Gastroesophageal sphincter (tissue), 4 donors: ENCODE measurements around the gene UQCC3. TPM values are rescaled to one million over a fixed set of nuclear protein-coding genes. Genes with fewer than 3 reads are reported as not detected.

Experiments
- ATAC-seq: fragments of 150-250 bp; one replicate; pipeline ENCODE4 v1.9.1; 2016; ENCODE audit warnings: mild to moderate bottlenecking, moderate library complexity
- H3K27ac ChIP-seq, 4 donors: fragments of 200-600 bp; sonication (generic) in 3 of 4; 1 replicate in 3 of 4; 2 replicates in 1 of 4; pipeline ENCODE4 v1.5.1; 2016 to 2019
- H3K27me3 ChIP-seq: fragments of 200-600 bp; sonication (generic); one replicate; pipeline ENCODE4 v1.5.1; 2019
- H3K36me3 ChIP-seq, 2 donors: fragments of 200-600 bp; sonication (generic); one replicate each; pipeline ENCODE4 v1.5.1; 2019; ENCODE audit warnings: control low read depth in 1 of 2
- H3K4me1 ChIP-seq, 3 donors: fragments of 200-600 bp; sonication (generic); 1 replicate in 2 of 3; 2 replicates in 1 of 3; pipeline ENCODE4 v1.5.1; 2016 to 2019; ENCODE audit warnings: control low read depth in 2 of 3
- H3K4me3 ChIP-seq, 2 donors: fragments of 200-600 bp; sonication (generic); one replicate each; pipeline ENCODE4 v1.5.1; 2019; ENCODE audit warnings: mild to moderate bottlenecking in 1 of 2, moderate library complexity in 1 of 2
- H3K9me3 ChIP-seq, 3 donors: fragments of 200-600 bp; sonication (generic); one replicate each; pipeline ENCODE4 v1.5.1; 2017 to 2019; ENCODE audit warnings: control low read depth in 2 of 3
- CTCF ChIP-seq, 4 experiments: fragments of 200-600 bp in 2 of 4; fragments of 450-650 bp in 2 of 4; sonication (generic) in 1 of 4; IDR thresholded peaks; one replicate each; pipeline ENCODE4 v1.5.1; 2017 to 2019; ENCODE audit warnings: antibody characterized with exemption in 4 of 4, mild to moderate bottlenecking in 2 of 4, moderate library complexity in 2 of 4
- EP300 ChIP-seq: sonication (generic); formaldehyde crosslinking; IDR thresholded peaks from one replicate; pipeline ENCODE4 v1.6.1; 2017; ENCODE audit warnings: antibody characterized with exemption, mild to moderate bottlenecking
- POLR2A ChIP-seq, 2 donors: fragments of 450-650 bp; IDR thresholded peaks; one replicate each; pipeline ENCODE4 v1.6.1; 2017; ENCODE audit warnings: antibody characterized with exemption in 2 of 2, mild to moderate bottlenecking in 2 of 2, moderate library complexity in 1 of 2
- POLR2AphosphoS5 ChIP-seq: sonication (generic); formaldehyde crosslinking; IDR thresholded peaks from one replicate; pipeline ENCODE4 v1.6.1; 2017; ENCODE audit warnings: antibody characterized with exemption
- WGBS, 2 donors: methylation state at CpG; one replicate each; pipeline ENCODE4 v1.1.5; 2018; ENCODE audit warnings: low coverage in 1 of 2; 5-methylcytosine and 5-hydroxymethylcytosine counted together
- total RNA-seq, 4 donors: library from RNA; depleted of rRNA; stranded (reverse); fragments of >200 nt; gene quantifications; one replicate each; pipeline ENCODE4 v1.1.0, GENCODE V29; 2016

The UQCC3 gene
- total RNA-seq, 4 donors from 2014 or later, result 7.3 to 10.1 (median 8.4) TPM

GRCh38 chr11:62706850-62707247 is 35.4 kb downstream of the UQCC3 start:
- Histone ChIP-seq H3K4me1 (peaks cover 0 to 50% (median 29%) of the 10 kb centered on the region in 3 donors), H3K27me3 (no peaks in the 10 kb centered on the region), H3K9me3 (no peaks in the 10 kb centered on the region), H3K36me3 (peaks cover 0 to 27% of the 10 kb centered on the region in 2 donors), H3K4me3 (peak overlapping the region in 1 of 2 donors; percentile 62), H3K27ac (peak overlapping the region; percentile 34 to 95 (median 92))
- no peak for ATAC-seq
- TF ChIP-seq CTCF (IDR thresholded peaks at IDR 0.05) (no peak), POLR2A (IDR thresholded peaks at IDR 0.05) (no peak), POLR2AphosphoS5 (no peak), EP300 (no peak)
- 68 to 78% methylated on average over 7 to 8 of the region's 8 CpGs for whole genome bisulfite sequencing, 2 donors

GRCh38 chr11:62707277-62707861 is 35.9 kb downstream of the UQCC3 start, which contains the start of the genes BSCL2 and GNG3:
BSCL2 (minus strand) TSS chr11:62707424; CDS start chr11:62707195, 229 bp downstream.
GNG3 (plus strand) TSS chr11:62707676; CDS start chr11:62708296, 620 bp downstream.
- TF ChIP-seq POLR2A (IDR thresholded peaks at IDR 0.05) (no peak), EP300 (no peak), CTCF (IDR thresholded peaks at IDR 0.05) (no peak), POLR2AphosphoS5 (no peak)
- H3K4me3 ChIP-seq, result peak within 1 kb of the TSS; percentile 27 to 68
- H3K27ac ChIP-seq, result peak within 1 kb of the TSS; percentile 34 to 95 (median 94)
- peaks cover 0 to 27% of the 10 kb centered on the region in 2 donors for H3K36me3 ChIP-seq
- 100% methylated on average over 1 of the region's 10 CpGs for WGBS, 2 donors
- no peak for ATAC-seq
- H3K9me3 ChIP-seq, result no peaks in the 10 kb centered on the region
- peaks cover 0 to 50% (median 29%) of the 10 kb centered on the region in 3 donors for H3K4me1 ChIP-seq
- no peaks in the 10 kb centered on the region for H3K27me3 ChIP-seq

DNA sequence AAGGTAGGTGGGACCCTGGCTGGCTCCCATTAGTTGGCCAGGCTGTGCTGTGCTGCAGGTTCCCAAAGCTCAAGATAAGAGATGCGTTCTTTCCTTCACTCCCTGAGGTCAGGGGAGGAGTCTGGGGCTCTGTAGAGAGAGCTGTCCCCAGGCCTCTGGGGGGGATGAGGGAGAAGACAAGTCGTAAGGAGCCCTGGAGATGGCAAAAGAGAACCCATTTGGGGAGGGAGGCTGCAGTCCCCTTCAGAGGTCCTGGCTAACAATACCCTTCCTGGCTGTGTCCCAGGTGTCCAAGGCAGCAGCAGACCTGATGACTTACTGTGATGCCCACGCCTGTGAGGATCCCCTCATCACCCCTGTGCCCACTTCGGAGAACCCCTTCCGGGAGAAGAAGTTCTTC is 36.9 kb downstream of the UQCC3 start:
- Histone ChIP-seq H3K4me3 (peak overlapping the region in 1 of 2 donors; percentile 68), H3K36me3 (peaks cover 0 to 33% of the 10 kb centered on the region in 2 donors), H3K27ac (peak overlapping the region in 3 of 4 donors; percentile 93 to 95 (median 94)), H3K9me3 (no peaks in the 10 kb centered on the region), H3K4me1 (peaks cover 0 to 59% (median 29%) of the 10 kb centered on the region in 3 donors), H3K27me3 (no peaks in the 10 kb centered on the region)
- ATAC-seq, result no peak
- TF ChIP-seq CTCF (IDR thresholded peaks at IDR 0.05) (no peak), EP300 (no peak)
- 48 to 70% methylated on average over 2 to 5 of the region's 5 CpGs for WGBS, 2 donors

GRCh38 chr11:62708793-62709192 is 37.3 kb downstream of the UQCC3 start:
- WGBS, 2 donors, result 2 to 17% methylated on average over 2 to 7 of the region's 7 CpGs
- no peak for TF ChIP-seq EP300
- TF ChIP-seq POLR2A (IDR thresholded peaks at IDR 0.05), result no peak
- TF ChIP-seq POLR2AphosphoS5, result no peak
- no peak for TF ChIP-seq CTCF (IDR thresholded peaks at IDR 0.05)
- Histone ChIP-seq H3K27me3 (no peaks in the 10 kb centered on the region), H3K4me3 (peak overlapping the region; percentile 44 to 68), H3K27ac (peak overlapping the region; percentile 65 to 95 (median 94)), H3K9me3 (no peaks in the 10 kb centered on the region), H3K36me3 (peaks cover 0 to 37% of the 10 kb centered on the region in 2 donors), H3K4me1 (peaks cover 0 to 61% (median 29%) of the 10 kb centered on the region in 3 donors)
- no peak for ATAC-seq
